Fibroblast of peridontal ligament (primary cell): Measurements from ENCODE around the gene C8G.

Experiments used
- DNase-seq: peaks from one replicate; pipeline ENCODE4 v3.0.0-alpha.2; 2010; ENCODE audit errors: extremely low read depth

The C8G gene

DNA sequence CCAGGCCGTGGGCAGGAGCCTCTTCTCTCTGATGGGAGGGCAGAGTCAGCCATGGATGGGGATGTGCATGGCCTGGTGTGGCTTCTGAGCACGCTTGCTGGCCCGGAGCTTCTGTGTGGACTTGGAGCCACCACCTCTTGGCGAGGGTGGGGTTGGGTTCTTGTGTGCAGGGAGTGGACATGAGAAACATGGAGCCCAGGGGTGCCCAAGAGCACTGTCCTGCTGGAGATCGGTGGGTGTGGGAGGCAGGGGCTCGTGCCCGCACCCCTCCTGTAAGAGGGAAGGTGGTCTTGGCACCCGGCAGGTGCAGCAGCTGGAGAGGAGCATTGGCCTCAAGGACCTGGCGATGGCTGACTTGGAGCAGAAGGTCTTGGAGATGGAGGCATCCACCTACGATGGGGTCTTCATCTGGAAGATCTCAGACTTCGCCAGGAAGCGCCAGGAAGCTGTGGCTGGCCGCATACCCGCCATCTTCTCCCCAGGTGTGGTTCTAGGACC, 24.3 kb upstream of the C8G start:
- no peak for DNase-seq

DNA sequence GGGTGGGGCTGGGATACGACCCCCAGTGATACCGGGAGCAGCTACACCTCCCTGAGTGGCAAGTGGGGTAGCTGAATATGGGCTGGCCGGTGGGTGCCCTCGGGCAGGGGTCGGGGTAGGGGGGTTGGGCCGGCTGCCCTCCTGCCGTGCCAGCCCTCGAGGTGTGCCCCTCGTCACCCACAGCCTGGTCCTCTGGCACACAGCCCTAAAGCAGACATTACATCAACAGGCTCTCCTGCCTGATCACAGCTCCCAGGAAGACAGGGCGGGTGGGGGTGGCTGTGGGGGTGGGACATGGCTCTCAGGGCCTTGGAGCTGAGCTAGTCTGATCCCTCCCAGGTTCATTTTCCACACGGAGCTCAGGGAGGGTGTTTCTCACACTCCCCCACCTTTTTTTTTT, 23.7 kb upstream of the C8G start:
- DNase-seq, result no peak

DNA sequence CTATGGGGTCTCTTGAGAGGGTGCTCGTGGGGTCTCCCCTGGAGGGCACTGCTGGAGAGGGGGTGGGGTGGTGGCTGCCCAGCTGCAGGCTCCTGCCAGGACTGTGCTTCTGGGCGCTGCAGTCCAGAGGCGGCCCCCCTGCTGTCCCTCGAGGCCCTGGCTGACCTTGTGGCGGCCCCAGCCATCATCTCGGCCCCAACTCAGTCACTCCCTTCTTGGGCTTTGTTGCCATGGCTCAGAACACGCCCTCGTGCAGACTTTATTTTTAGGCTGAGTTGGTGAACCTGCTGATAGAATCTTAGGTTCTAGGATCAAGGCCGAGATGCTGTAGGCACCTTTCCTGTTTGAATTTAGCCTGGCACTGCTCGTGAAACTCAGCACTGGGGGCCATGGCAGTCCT, 23.3 kb upstream of the C8G start:
- no peak for DNase-seq

- no peak for DNase-seq
Measured at GRCh38 chr9:136922540-136922939, 22.5 kb upstream of the C8G start.

DNA sequence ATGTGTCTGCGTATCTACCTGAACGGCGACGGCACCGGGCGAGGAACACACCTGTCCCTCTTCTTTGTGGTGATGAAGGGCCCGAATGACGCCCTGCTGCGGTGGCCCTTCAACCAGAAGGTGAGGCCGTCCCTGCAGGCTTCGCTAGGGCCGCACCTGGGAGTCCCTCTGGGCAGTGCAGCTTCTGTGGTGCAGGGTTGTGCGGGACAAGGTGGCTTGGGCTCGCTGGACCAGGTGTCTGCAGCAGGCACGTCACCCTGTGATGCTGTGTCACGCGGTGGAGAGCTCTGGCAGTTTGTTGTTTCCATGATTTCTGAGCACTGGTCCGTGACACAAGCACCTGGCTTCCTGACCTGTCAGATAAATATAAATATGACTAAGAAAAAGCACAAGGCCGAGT, 21.2 kb upstream of the C8G start:
- DNase-seq, result no peak

DNA sequence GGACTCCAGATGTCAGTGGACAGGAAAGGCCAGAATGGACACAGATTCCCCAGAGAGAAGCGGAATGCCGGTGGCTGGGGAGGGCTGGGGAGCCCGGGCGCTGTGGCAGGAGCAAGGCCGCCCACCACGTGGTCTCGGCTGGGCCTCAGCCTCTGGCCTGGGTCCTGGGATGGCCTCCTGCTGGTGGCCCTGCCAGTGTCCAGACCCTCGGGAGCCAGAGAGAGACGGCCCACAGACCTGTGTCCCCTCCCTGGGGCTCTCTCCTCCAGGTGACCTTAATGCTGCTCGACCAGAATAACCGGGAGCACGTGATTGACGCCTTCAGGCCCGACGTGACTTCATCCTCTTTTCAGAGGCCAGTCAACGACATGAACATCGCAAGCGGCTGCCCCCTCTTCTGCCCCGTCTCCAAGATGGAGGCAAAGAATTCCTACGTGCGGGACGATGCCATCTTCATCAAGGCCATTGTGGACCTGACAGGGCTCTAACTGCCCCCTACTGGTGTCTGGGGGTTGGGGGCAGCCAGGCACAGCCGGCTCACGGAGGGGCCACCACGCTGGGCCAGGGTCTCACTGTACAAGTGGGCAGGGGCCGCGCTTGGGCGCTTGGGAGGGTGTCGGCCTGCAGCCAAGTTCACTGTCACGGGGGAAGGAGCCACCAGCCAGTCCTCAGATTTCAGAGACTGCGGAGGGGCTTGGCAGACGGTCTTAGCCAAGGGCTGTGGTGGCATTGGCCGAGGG, 19.5 kb upstream of the C8G start:
- DNase-seq, result no peak

DNA sequence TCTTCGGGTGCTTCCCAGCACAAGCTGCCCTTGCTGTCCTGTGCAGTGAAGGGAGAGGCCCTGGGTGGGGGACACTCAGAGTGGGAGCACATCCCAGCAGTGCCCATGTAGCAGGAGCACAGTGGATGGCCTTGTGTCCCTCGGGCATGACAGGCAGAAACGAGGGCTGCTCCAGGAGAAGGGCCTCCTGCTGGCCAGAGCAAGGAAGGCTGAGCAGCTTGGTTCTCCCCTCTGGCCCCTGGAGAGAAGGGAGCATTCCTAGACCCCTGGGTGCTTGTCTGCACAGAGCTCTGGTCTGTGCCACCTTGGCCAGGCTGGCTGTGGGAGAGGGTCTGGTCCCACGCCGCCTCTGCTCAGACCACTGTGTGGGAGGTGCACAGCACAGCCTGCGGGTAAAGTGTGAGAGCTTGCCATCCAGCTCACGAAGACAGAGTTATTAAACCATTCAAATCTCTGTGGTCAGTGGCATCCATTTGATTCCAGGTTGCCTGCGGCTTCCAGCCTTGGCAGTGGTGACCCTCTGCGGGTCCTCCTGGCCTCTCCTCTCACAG, 18.8 kb upstream of the C8G start:
- no peak for DNase-seq

DNA sequence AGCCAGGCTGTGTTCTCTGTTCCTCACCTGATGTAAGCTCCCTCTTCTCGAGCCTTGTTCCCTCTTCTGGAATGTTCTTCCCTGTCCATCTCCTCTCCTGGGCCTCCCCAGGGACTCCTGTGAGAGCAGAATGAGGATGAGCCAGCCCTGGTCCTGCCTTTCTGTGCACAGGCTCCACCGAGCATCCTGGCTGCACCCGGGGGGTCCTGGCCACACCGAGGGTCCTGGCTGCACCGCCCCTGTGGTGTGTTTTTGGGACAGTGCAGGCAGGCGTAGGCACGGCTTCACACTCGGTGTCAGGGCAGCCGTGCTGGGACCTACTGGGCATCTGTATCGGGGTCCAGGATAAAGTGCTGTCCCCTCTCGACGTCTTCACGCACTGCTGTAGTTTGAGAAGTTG, 18.3 kb upstream of the C8G start:
- DNase-seq, result no peak

DNA sequence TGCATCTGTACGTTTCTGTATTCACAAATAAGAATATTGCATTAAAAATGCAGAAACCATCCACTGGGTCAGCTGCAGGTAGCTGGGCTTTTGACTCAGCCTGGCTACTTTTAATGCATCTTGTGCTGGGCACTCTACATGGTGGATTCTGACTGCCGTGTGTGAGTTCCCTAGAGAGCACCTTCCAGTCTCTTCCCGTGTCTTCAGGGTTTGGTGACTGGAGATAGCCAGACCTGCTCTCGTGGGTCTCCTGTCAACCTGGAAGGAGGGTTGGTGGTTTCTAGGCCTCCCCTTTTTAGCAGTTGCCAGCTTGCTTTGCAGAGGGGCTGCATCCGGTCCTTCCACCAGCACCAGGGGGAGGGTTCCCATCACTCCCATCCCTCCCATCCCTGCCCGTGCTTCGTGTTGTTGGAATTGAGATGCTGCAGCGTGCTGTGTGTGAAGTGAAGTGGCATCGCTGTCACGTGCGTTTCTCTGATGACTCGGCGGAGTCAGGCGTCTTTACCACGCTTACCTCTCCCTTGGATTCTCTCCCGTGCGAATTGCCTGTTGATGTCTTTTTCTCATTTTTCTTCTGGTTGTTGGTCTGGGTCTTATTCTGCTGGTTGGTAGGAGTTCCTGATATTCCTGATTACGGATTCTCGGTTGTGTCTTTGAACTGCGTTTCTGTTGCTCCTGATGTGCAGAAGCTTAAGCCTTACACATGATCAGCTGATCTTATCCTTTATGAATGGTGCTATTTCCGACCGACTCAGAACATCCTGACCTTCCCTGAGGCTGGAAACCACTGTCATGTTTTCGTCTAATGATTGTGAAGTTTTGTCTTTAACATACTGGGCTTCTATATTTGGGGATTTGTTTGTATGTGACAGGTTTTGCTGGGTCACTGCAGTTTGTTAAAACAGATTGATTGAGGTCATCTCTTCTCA, 17.4 kb upstream of the C8G start:
- DNase-seq, result peak; percentile 7

DNA sequence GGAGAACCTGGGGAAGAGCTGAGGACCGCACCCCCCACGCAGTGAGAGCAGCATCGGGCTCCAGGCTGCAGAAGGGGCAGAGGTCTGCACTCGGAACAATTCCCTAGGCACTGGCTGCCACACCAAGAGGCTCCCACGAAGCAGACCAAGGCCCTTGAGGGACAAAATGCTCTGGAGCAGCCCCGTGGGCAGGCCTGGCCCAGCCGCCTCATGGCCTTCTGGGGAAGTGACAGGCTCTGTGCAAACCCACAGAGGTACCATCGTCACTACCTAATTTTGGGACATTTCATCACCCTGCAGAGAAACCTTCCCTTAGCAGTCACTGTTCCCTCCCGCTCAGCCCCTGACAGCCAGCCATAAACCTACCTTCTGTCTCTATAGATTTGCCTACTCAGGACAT, 16.5 kb upstream of the C8G start:
- DNase-seq, result no peak

DNA sequence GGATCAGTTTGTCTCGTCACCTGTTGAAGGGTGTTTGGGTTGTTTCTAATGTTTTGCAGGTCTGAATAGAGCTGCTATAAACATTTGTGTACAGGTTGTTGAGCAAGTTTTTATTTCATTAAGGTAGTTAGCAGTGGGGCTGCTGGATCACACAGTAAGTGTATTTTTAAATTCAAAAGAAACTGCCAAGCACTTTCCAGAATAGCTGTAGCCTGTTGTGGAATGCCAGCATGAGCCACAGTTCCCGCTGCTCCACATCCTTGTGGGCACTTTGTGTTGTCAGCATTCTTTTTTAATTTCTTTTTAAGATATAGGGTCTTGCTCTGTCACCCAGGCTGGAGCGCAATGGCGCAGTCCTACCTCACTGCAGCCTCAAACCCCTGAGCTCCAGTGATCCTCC, 15.0 kb upstream of the C8G start:
- DNase-seq, result no peak

GRCh38 chr9:136931611-136932130, 13.4 kb upstream of the C8G start:
- DNase-seq, result peak; percentile 5

DNA sequence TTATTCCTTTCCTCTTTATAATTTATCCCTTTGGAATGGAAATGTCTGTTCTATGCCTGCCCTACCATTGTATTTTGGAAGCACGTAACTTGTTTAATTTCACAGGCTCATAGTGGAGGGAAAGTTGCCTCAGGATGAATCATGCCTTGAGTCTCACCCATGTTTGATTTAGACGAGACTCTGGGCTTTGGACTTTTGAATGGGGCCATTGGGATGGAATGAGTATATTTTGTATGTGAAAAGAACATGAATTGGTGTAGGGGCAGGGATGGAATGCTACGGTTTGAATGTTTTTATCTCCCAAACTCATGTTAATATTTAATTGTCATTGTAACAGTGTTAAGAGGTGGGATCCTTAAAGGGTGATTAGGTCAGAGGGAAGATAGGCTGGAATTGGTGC, 10.8 kb upstream of the C8G start:
- no peak for DNase-seq

- DNase-seq, result no peak
Measured at GRCh38 chr9:136935651-136936050, 9.4 kb upstream of the C8G start.

DNA sequence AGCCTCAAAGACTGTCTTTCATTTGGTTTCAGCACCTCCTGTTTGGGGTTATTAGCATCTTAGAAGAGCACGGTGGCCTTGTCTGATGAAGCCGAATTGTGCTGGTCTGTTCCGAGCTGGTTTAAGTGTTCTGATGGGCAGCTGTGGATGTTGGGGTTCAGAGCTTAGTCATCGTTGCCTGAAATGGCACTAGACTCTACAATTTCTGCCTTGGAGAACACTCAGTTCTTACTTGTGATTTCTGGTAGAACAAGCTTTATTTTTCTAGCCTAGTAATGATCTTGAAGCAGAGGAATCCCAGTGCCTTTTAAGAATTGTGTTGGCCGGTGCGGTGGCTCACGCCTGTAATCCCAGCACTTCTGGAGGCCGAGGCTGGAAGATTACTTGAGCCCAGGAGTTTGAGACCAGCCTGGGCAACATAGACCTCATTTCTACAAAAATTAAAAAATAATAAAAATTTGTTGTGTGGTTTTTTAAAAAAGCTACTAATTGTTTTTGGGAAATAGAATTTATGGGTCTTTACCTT, 8.3 kb upstream of the C8G start:
- DNase-seq, result no peak

DNA sequence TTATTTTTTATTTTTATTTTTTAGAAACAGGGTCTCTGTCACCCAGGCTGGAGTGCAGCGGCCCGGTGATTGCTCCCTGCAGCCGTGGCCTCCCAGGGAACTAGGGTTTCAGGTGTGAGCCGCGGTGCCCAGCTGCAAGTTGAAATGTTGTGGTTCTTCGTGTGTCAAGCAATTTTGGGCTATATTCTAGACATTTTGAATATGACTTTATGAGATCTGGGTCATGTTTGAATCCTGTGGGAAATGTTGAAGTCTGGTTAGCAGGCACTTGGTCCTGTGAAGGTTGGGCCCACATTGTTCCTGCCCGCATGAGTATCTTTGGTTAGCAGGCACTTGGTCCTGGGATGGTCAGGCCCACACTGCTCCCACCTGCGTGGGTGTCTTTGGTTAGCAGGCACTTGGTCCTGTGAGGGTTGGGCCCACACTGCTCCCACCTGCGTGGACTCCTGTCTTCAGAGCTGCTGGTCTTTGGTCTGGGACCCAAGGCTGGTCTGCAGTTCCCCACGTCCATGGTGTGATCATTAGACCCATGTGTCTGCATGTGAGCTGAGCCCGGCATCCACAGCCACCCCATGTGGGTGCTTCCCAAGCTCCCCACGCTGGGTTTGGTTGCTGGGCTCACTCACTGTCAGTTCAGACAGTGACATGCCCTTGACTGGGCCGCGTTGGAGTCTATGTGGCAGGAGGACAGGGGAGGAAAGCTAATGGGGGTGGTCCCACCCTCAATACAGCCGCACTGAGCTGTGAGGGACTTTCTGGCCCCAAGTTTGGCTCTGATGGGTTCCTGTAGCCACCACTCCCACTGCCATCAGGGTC, 7.6 kb upstream of the C8G start:
- DNase-seq, result no peak

- no peak for DNase-seq
Measured at GRCh38 chr9:136939431-136939995, 5.5 kb upstream of the C8G start.

- DNase-seq, result no peak
Measured at GRCh38 chr9:136939996-136940525, 5.0 kb upstream of the C8G start.

GRCh38 chr9:136940526-136941230, 4.4 kb upstream of the C8G start:
- no peak for DNase-seq
